Heart right ventricle (tissue), 16 donors: ENCODE data around the gene HEXD. TPM values are rescaled to one million over a fixed set of nuclear protein-coding genes. Genes with fewer than 3 reads are reported as not detected.

Source experiments
- ATAC-seq, 8 donors: fragments of 200-7000 bp; cut with Tn5 transposase; one replicate each; pipeline ENCODE4 v1.9.1; 2020; ENCODE audit warnings: mild to moderate bottlenecking in 8 of 8, moderate library complexity in 8 of 8, moderate number of reproducible peaks in 1 of 8
- DNase-seq, 2 donors: peaks; one replicate each; pipeline ENCODE4 v3.0.0-alpha.2; 2020
- H3K27ac ChIP-seq, 10 donors: fragments of 200-600 bp; sonication (generic) in 2 of 10; one replicate each; pipeline versions ENCODE4 v1.5.0 to v1.8.0; 2020 to 2022; ENCODE audit warnings: mild to moderate bottlenecking in 3 of 10
- H3K27me3 ChIP-seq, 7 donors: fragments of 200-600 bp; one replicate each; pipeline ENCODE4 v1.8.0; 2021 to 2022; ENCODE audit warnings: mild to moderate bottlenecking in 2 of 7
- H3K36me3 ChIP-seq, 9 donors: fragments of 200-600 bp; sonication (generic) in 1 of 9; one replicate each; pipeline versions ENCODE4 v1.5.0 to v1.8.0; 2020 to 2022; ENCODE audit warnings: mild to moderate bottlenecking in 2 of 9
- H3K4me1 ChIP-seq, 9 donors: fragments of 200-600 bp; sonication (generic) in 1 of 9; one replicate each; pipeline versions ENCODE4 v1.5.0 to v1.8.0; 2020 to 2022; ENCODE audit warnings: mild to moderate bottlenecking in 4 of 9
- H3K4me3 ChIP-seq, 10 donors: fragments of 200-600 bp; sonication (generic) in 2 of 10; one replicate each; pipeline versions ENCODE4 v1.5.0 to v1.8.0; 2020 to 2022; ENCODE audit warnings: mild to moderate bottlenecking in 7 of 10, moderate library complexity in 2 of 10
- H3K9me3 ChIP-seq, 11 donors: fragments of 200-600 bp in 10 of 11; sonication (generic) in 2 of 11; one replicate each; pipeline versions ENCODE4 v1.5.0 to v1.8.0; 2013 to 2022; ENCODE audit warnings: mild to moderate bottlenecking in 2 of 11, control low read depth in 1 of 11, moderate library complexity in 1 of 11
- CTCF ChIP-seq, 9 donors: fragments of 200-600 bp; sonication (generic) in 2 of 9; IDR thresholded peaks; one replicate each; pipeline versions ENCODE4 v1.5.0 to v1.8.0; 2021 to 2022; ENCODE audit warnings: antibody characterized with exemption in 9 of 9, mild to moderate bottlenecking in 5 of 9, moderate library complexity in 1 of 9
- WGBS, 2 donors: extraction: QIAGEN DNeasy Blood & Tissue Kit; methylation state at CpG; one replicate each; pipeline ENCODE4 v1.1.7; 2013; ENCODE audit warnings: inconsistent platforms in 1 of 2; 5-methylcytosine and 5-hydroxymethylcytosine counted together
- intact Hi-C, 10 donors: fragments of 100-400 bp; cut with DNase I; formaldehyde crosslinking; loops; one replicate each; pipeline versions ENCODE4 v1.11.1 to v1.14.2; 2022
- polyA plus RNA-seq, 2 donors: library from polyadenylated mRNA; stranded (reverse); fragments of 200-250 nt; gene quantifications; one replicate each; pipeline ENCODE4 v1.2.3, GENCODE V29; 2013
- total RNA-seq, 10 donors: library from RNA; stranded (reverse); fragmentation: NEBNext Ultra II Directional in 3 of 10; extraction: Animal tissue kit (Norgen Biotek cat#: 25700) in 3 of 10; gene quantifications; one replicate each; pipeline versions ENCODE4 v1.2.1 to v1.2.4, GENCODE V29; 2021 to 2023
- donor health status: Arrhythmogenic right ventricular cardiomyopathy.
- donor health status: ischemic (EF 13 %, LVEDD 7.1; RV severe dilation, severe dysfunction).
- donor health status: healthy with polysubstance abuse.
- donor health status: DM: no; HTN: yes; CAD: no.
- donor health status: DM: no; HTN: no; CAD: no.
- donor health status: ischemic (EF 25% LVEDD 6.9; RV normal size, moderate dysfunction).
- donor health status: ischemic (EF 25% LVEDD 5.7; RV mildly dilated, moderate dysfunction).
- donor health status: healthy.
- donor health status: DM: yes; HTN: yes; CAD: no.
- donor health status: Ischemic cardiomyopathy.
- donor health status: ischemic (EF 35%, LVEDD 5.7; RV mildly dilated, moderate dysfunction).
- donor health status: nonischemic (EF 11% LVEDD 7.7; RV severe dilation, severe dysfunction).
- donor health status: DM: yes; HTN: yes; CAD: no.
- donor health status: PGD.
- donor health status: ischemic (EF 29% LVEDD 5.4; RV normal size, mild dysfunction).
- donor health status: nonischemic (EF 23%, LVEDD 6.1; RV moderate dilation, normal function).

The HEXD gene
- total and polyA plus RNA-seq, 12 donors, result 9.4 to 53.3 (median 13.5) TPM

DNA sequence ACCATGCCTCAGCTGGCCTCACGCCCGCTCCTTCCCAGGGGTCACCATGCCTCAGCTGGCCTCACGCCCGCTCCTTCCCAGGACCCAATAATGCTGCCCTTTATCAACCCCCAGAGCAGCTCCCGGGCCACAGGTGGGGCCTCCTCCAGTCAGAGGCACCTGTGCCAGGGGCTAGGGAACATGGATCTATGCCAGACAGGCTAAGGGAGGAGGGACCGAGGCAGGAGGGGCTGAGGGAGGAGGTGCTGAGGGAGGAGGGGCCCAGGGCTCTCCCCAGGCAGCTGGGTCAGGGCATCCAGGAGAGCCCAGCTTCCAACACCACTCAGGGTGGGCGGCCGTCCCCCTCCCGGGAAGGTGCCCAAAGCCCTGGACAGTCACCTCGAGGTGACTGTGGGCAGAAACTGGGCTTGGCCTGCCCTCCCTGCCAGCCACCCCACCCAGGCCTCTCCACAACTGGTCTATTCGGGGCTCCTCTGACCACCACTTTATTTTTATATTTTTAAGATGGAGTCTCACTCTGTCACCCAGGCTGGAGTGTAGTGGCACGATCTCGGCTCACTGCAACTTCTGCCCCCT lies 27.2 kb upstream of the HEXD start:
- DNase-seq (no peak), ATAC-seq (peak in 1 of 8 donors; percentile 35)
- Histone ChIP-seq H3K27ac (no peak overlapping the region), H3K27me3 (peaks cover 0 to 12% (median 8%) of the 10 kb centered on the region in 7 donors), H3K4me1 (peaks cover 0 to 16% (median 0%) of the 10 kb centered on the region in 9 donors), H3K4me3 (no peak overlapping the region), H3K9me3 (no peaks in the 10 kb centered on the region), H3K36me3 (peaks cover 0 to 37% (median 10%) of the 10 kb centered on the region in 9 donors)
- WGBS, 2 donors, result 92 to 94% methylated on average over 13 of the region's 13 CpGs
- intact Hi-C loops, result no loop called here
- no peak for TF ChIP-seq CTCF (IDR thresholded peaks at IDR 0.05)

DNA sequence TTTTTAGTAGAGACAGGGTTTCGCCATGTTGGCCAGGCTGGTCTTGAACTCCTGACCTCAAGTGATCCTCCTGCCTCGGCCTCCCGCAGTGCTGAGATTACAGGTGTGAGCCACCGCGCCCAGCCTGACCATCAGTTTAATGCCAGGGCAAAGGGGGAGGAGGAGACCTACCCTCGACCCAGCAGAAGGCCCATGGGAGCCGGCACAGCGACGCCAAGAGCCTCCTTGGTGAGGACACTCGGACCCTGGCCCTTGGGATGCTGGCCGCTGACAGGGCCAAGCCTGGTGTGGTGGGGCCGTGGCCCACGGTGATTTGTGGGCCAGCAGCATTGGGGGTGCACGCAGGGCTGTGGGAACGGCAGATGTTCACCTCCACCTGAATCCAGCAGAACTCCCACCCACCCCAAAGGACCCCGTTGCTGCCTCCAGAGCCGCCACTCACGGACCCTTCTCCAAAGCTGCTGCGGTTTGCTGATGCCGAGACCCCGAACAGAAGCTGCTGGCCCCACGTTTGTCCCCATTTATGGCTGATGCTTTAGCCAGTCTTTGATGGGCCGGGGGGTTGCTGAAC lies 26.6 kb upstream of the HEXD start:
- H3K36me3 ChIP-seq, result peaks cover 0 to 37% (median 10%) of the 10 kb centered on the region in 9 donors
- H3K27me3 ChIP-seq, result peaks cover 0 to 7% (median 6%) of the 10 kb centered on the region in 7 donors
- H3K9me3 ChIP-seq, result no peaks in the 10 kb centered on the region
- TF ChIP-seq CTCF (IDR thresholded peaks at IDR 0.05), result no peak
- ATAC-seq, result no peak
- no peak overlapping the region for H3K4me3 ChIP-seq
- intact Hi-C loops, result no loop called here
- no peak overlapping the region for H3K27ac ChIP-seq
- peaks cover 0 to 12% (median 0%) of the 10 kb centered on the region in 9 donors for H3K4me1 ChIP-seq
- DNase-seq, result no peak
- 96 to 97% methylated on average over 23 of the region's 23 CpGs for WGBS, 2 donors

DNA sequence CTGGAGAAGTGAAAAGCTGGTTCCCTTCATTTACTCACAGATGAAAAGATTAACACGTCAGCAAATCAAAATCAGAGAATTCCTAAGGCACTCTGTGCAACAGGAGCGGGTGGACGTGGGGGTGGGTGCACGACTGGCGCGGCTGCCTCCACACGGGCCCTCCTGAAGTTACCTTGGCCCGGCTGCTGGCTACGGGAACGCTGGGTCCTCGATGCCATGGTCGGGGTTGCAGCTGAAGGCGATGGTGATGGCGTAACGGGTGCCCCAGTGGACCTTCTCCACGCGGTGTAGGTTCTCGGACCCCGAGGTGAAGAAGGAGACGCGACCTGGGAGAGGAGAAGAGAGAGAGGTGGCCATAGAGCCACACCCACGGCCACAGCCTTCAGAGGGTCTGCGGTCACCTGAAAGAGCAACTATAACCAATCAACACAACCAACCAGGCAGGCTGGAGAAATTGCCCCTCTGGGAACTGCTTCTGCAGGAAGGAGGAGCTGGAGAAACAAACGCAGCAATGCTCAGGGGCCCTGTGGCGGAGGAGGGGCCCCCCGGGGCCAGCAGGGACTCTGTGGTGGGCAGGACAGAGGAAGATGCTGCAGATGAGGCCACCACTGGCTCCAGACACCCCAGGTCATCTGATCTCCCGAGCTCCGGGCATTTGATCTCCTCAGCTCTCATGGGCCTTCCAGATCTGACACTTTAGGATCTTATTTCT lies 25.8 kb upstream of the HEXD start:
- TF ChIP-seq CTCF (IDR thresholded peaks at IDR 0.05), result no peak
- peaks cover 0 to 9% (median 0%) of the 10 kb centered on the region in 9 donors for H3K4me1 ChIP-seq
- WGBS, 2 donors, result 93 to 95% methylated on average over 28 of the region's 28 CpGs
- H3K27ac ChIP-seq, result no peak overlapping the region
- H3K9me3 ChIP-seq, result no peaks in the 10 kb centered on the region
- peaks cover 0 to under 1% (median 0%) of the 10 kb centered on the region in 7 donors for H3K27me3 ChIP-seq
- H3K4me3 ChIP-seq, result no peak overlapping the region
- no peak for ATAC-seq
- intact Hi-C loops, result no loop called here
- DNase-seq, result no peak
- H3K36me3 ChIP-seq, result peaks cover 0 to 37% (median 10%) of the 10 kb centered on the region in 9 donors

GRCh38 chr17:82392941-82393340 lies 25.2 kb upstream of the HEXD start:
- intact Hi-C loops, result no loop called here
- 87 to 92% methylated on average over 15 of the region's 15 CpGs for WGBS, 2 donors
- no peak for DNase-seq

More at GRCh38 chr17:82392941-82393340, 25.2 kb upstream of the HEXD start:
- Histone ChIP-seq H3K36me3 (peaks cover 0 to 38% (median 10%) of the 10 kb centered on the region in 9 donors), H3K9me3 (no peaks in the 10 kb centered on the region), H3K4me1 (peaks cover 0 to 9% (median 0%) of the 10 kb centered on the region in 9 donors), H3K27me3 (no peaks in the 10 kb centered on the region), H3K4me3 (no peak overlapping the region), H3K27ac (no peak overlapping the region)
- ATAC-seq, result no peak
- no peak for TF ChIP-seq CTCF (IDR thresholded peaks at IDR 0.05)
